Measurements from ENCODE around the gene ARPP19. TPM values are rescaled to one million over a fixed set of nuclear protein-coding genes. Genes with fewer than 3 reads are reported as not detected.
A peak's percentile ranks its signal among the peaks of the same experiment; 100 is the strongest.

The ARPP19 gene
- total and polyA plus RNA-seq, 9 of the 15 experiments (the other 6 are each of a cell fraction or from before 2014, with no cell fraction given): 33.3 to 102 (median 60.5) TPM

DNA sequence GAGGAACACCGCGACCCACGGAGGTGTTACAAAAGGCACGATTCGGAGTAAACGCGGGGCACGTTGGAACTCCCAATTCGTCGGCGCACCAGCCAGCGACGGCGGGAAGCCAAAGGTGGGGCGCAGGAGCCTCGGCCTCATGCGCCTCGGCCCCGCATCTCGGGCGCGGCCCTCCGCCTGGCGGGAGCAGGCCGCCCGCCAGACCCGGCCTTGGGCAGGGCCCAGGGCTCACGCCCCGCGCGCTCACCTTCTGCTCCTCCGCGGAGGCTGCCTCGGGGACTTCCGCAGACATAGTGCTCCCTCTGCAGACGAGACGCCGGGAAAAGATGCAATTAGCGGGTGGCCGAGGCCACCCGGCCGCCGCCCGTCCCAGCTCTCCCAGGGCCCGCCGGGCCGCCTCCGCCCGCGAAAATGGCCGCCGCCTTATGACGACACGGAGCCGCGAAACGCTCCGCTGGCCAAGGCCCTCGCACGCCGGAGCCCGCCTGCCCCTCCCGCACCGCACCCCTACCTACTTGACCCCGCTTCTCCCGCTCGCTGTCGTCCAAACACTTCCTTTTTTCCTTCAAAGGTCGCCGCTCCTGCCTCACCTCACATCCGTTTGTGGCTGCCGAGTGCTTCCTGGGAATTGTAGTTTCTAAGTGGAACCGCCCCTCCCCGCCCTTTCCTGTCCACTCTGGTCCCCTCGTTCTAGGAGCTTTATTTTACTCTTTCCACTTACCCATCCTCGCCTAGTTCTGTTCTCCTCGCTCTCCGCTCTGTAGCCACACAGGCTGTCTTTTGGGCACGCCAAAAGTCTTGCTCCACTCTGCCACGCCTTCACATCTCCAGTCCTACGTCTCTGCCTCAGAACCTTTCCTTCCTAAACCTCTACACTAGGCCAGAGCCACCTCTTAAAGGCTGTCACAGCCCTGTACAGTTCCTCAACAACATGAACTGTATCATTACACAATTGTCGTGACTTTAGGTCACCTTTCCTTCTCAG lies at the start of gene ARPP19 (continued):
- TF ChIP-seq NR3C1 (CRISPR knock-in tag; IDR thresholded peaks at IDR 0.05) (peak; percentile 57; the same call in 1 of the 2 replicates), MYNN (IDR thresholded peaks at IDR 0.05) (0 out of 2 replicates have a peak, but pooled peaks have one; percentile 29), MYNN (CRISPR knock-in tag; IDR thresholded peaks at IDR 0.05) (no peak), RFX5 (IDR thresholded peaks at IDR 0.05; ENCODE audit: low read depth, low read length) (no peak), FOXA3 (CRISPR knock-in tag; conservative IDR thresholded peaks at IDR 0.05 in 1 of 2, IDR thresholded peaks at IDR 0.05 in 1 of 2) (no peak), BRCA1 (IDR thresholded peaks at IDR 0.05) (no peak), BRCA1 (CRISPR knock-in tag; IDR thresholded peaks at IDR 0.05) (no peak), PTTG1 (tag; IDR thresholded peaks at IDR 0.05; ENCODE audit: low read depth) (no peak), BACH1 (tag; IDR thresholded peaks at IDR 0.05) (no peak), SOX6 (IDR thresholded peaks at IDR 0.05) (peak; percentile 59; the same call in 1 of the 2 replicates), SAFB (IDR thresholded peaks at IDR 0.05; ENCODE audit: borderline replicate concordance, low read depth, low read length) (no peak), ZNF212 (CRISPR knock-in tag; IDR thresholded peaks at IDR 0.05) (no peak), CEBPG (CRISPR knock-in tag; IDR thresholded peaks at IDR 0.05) (no peak; the same call in 1 of the 2 replicates), CEBPG (tag; conservative IDR thresholded peaks at IDR 0.05 in 1 of 2, IDR thresholded peaks at IDR 0.05 in 1 of 2) (no peak), KDM4B (IDR thresholded peaks at IDR 0.05; ENCODE audit: borderline replicate concordance in 2 of 2, low read depth in 1 of 2) (peak in 1 of 2 experiments; percentile 94; a peak in 2 of 4 replicates)
- TF ChIP-seq, protein P1, sequence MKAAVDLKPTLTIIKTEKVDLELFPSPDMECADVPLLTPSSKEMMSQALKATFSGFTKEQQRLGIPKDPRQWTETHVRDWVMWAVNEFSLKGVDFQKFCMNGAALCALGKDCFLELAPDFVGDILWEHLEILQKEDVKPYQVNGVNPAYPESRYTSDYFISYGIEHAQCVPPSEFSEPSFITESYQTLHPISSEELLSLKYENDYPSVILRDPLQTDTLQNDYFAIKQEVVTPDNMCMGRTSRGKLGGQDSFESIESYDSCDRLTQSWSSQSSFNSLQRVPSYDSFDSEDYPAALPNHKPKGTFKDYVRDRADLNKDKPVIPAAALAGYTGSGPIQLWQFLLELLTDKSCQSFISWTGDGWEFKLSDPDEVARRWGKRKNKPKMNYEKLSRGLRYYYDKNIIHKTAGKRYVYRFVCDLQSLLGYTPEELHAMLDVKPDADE (conservative IDR thresholded peaks at IDR 0.05; ENCODE audit: control insufficient read depth, low read depth, low read length): peak; percentile 91
- TF ChIP-seq, protein P2, sequence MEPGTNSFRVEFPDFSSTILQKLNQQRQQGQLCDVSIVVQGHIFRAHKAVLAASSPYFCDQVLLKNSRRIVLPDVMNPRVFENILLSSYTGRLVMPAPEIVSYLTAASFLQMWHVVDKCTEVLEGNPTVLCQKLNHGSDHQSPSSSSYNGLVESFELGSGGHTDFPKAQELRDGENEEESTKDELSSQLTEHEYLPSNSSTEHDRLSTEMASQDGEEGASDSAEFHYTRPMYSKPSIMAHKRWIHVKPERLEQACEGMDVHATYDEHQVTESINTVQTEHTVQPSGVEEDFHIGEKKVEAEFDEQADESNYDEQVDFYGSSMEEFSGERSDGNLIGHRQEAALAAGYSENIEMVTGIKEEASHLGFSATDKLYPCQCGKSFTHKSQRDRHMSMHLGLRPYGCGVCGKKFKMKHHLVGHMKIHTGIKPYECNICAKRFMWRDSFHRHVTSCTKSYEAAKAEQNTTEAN (CRISPR knock-in tag; IDR thresholded peaks at IDR 0.05): no peak
- TF ChIP-seq, protein P3, sequence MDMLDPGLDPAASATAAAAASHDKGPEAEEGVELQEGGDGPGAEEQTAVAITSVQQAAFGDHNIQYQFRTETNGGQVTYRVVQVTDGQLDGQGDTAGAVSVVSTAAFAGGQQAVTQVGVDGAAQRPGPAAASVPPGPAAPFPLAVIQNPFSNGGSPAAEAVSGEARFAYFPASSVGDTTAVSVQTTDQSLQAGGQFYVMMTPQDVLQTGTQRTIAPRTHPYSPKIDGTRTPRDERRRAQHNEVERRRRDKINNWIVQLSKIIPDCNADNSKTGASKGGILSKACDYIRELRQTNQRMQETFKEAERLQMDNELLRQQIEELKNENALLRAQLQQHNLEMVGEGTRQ (CRISPR knock-in tag; IDR thresholded peaks at IDR 0.05): no peak
- TF ChIP-seq, protein P4, sequence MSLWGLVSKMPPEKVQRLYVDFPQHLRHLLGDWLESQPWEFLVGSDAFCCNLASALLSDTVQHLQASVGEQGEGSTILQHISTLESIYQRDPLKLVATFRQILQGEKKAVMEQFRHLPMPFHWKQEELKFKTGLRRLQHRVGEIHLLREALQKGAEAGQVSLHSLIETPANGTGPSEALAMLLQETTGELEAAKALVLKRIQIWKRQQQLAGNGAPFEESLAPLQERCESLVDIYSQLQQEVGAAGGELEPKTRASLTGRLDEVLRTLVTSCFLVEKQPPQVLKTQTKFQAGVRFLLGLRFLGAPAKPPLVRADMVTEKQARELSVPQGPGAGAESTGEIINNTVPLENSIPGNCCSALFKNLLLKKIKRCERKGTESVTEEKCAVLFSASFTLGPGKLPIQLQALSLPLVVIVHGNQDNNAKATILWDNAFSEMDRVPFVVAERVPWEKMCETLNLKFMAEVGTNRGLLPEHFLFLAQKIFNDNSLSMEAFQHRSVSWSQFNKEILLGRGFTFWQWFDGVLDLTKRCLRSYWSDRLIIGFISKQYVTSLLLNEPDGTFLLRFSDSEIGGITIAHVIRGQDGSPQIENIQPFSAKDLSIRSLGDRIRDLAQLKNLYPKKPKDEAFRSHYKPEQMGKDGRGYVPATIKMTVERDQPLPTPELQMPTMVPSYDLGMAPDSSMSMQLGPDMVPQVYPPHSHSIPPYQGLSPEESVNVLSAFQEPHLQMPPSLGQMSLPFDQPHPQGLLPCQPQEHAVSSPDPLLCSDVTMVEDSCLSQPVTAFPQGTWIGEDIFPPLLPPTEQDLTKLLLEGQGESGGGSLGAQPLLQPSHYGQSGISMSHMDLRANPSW (CRISPR knock-in tag; IDR thresholded peaks at IDR 0.05): 0 out of 2 replicates have a peak, but pooled peaks have one; percentile 77
- TF ChIP-seq, protein P5, sequence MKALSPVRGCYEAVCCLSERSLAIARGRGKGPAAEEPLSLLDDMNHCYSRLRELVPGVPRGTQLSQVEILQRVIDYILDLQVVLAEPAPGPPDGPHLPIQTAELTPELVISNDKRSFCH (CRISPR knock-in tag; IDR thresholded peaks at IDR 0.05): no peak
- TF ChIP-seq, protein P5 (tag; IDR thresholded peaks at IDR 0.05): peak; percentile 63
